ENCODE data around the gene ZNF146.
"Not testable (repeated sequence)": the region's sequence is repeated elsewhere in the genome, so short reads cannot be mapped to it uniquely, and the experiment has no call there.

Gene ZNF146

DNA sequence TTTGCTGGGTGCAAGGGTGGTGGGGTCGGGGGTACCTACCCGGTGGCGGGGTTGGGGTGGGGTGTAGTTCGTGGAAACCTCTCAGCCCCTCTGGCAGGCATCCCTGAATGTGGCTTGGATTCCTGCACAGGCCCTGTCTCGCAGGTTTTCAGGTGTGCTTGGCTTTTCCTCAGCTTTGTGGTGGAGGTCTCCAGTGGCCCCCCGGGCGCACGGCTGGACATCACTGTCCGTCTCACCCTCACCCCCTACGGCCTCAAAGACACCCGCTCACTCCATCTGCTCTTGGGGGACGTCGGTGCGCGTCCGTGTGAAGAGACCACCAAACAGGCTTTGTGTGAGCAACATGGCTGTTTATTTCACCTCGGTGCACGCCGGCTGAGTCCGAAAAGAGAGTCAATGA is 44.3 kb downstream of the ZNF146 start:
- TF ChIP-seq CTCF (IDR thresholded peaks at IDR 0.05; ENCODE audit: low read depth, low read length, missing control alignments), result no peak
- DNase-seq (ENCODE audit: low read depth), result no peak
- H3K4me3 ChIP-seq (ENCODE audit: low read depth, low read length), result no peak overlapping the region
- in situ Hi-C loops (cut with HindIII; ENCODE audit: low sequenced_read_pairs), result no loop called here

DNA sequence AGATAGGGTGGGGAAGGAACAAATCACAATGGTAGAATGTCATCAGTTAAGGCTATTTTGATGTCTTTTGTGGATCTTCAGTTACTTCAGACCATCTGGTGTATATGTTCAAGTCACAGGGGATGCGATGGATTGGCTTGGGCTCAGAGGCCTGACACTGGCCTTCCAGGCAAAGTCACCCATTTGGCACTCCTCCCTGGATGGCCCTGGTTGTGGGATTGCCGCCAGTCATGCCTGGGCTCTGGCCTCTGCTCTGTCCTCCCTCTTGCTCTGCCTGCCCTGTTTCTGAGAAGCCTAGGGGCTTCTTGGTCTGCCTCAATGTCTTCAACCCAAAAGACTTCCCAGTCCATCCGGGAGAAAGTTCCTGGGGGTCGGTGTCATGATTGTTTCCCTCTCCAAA is 50.2 kb downstream of the ZNF146 start:
- DNase-seq (ENCODE audit: low read depth), result no peak
- in situ Hi-C loops (cut with HindIII; ENCODE audit: low sequenced_read_pairs), result no loop called here
- no peak overlapping the region for H3K4me3 ChIP-seq (ENCODE audit: low read depth, low read length)
- TF ChIP-seq CTCF (IDR thresholded peaks at IDR 0.05; ENCODE audit: low read depth, low read length, missing control alignments), result no peak

DNA sequence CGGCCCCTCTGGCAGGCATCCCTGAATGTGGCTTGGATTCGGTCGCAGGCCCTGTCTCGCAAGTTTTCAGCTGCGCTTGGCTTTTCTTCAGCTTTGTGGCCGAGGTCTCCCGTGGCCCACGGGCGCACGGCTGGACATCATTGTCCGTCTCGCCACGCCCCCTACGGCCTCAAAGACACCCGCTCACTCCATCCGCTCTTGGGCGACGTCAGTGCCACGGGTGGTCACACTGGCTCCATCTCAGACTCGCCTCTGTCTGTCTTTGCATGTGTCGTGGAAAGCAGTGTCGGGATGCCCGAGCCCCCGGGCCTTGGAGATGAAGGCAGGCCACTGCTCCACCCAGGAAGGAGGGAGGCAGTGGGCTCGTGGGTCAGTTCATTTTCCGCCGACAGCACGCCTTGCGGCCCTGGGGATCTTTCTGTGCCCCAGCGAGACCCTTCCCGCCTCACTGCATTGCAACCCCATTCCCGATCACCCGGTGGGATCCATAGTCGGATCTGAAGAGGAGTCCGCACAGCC is 51.0 kb downstream of the ZNF146 start:
- no peak for TF ChIP-seq CTCF (IDR thresholded peaks at IDR 0.05; ENCODE audit: low read depth, low read length, missing control alignments)
- no peak for DNase-seq (ENCODE audit: low read depth)
- no peak overlapping the region for H3K4me3 ChIP-seq (ENCODE audit: low read depth, low read length)
- in situ Hi-C loops (cut with HindIII; ENCODE audit: low sequenced_read_pairs), result no loop called here

DNA sequence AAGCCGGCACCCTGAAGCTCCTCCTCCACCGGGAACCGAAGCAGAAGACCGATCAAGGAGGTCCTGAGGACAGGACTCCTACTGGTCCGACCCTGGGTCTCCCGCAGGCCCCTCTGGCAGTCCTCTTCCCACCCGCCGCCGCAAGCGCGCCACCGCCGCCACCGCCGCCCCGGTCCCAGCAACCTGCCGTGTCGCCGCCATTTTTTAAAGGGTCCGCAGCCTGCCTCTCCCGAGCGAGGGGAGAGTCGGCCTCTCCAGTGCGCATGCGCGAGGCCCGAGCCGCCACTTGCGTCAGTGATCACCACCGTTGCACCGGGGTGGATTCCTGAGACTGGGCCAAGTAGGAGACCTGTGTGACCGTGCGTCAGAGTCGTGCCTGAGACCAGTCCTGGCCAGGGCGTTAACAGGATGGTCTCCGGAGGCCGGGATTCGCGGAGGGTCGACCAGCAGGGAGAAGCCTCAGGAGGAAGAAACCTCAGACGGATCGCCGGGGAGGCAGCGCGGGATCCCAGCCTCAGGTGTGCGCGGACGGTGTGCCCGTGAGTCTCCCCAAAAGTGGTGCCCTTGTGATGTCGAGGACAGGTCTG is 51.6 kb downstream of the ZNF146 start:
- no peak for TF ChIP-seq CTCF (IDR thresholded peaks at IDR 0.05; ENCODE audit: low read depth, low read length, missing control alignments)
- in situ Hi-C loops (cut with HindIII; ENCODE audit: low sequenced_read_pairs), result no loop called here
- H3K4me3 ChIP-seq (ENCODE audit: low read depth, low read length), result no peak overlapping the region
- no peak for DNase-seq (ENCODE audit: low read depth)

- TF ChIP-seq CTCF (IDR thresholded peaks at IDR 0.05; ENCODE audit: low read depth, low read length, missing control alignments), result no peak
- DNase-seq (ENCODE audit: low read depth), result no peak
- no peak overlapping the region for H3K4me3 ChIP-seq (ENCODE audit: low read depth, low read length)
- in situ Hi-C loops (cut with HindIII; ENCODE audit: low sequenced_read_pairs), result no loop called here
Observed at GRCh38 chr19:36267061-36267845, 52.3 kb downstream of the ZNF146 start.

GRCh38 chr19:36268081-36268480 is 53.2 kb downstream of the ZNF146 start:
- H3K4me3 ChIP-seq (ENCODE audit: low read depth, low read length); in situ Hi-C loops (cut with HindIII; ENCODE audit: low sequenced_read_pairs); DNase-seq (ENCODE audit: low read depth): not testable (repeated sequence)

GRCh38 chr19:36268591-36268990 is 53.7 kb downstream of the ZNF146 start:
- DNase-seq (ENCODE audit: low read depth); in situ Hi-C loops (cut with HindIII; ENCODE audit: low sequenced_read_pairs); H3K4me3 ChIP-seq (ENCODE audit: low read depth, low read length): not testable (repeated sequence)

DNA sequence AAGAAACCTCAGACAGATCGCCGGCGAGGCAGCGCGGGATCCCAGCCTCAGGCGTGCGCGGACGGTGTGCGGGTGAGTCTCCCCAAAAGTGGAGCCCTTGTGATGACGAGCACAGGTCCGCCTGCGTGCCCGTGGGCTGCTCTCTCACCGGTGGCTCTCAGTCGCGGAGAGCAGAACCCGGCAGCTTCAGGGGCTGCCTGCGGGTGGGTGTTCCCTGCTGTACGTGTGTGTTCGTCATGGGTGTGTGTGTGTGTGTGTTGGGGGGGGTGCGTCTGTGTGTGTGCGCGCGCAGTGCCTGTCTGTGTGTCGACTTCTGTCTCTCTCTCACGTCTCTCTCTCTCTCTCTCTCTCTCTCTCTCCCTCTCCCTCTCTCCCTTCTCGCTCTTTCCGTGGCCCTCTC is 54.4 kb downstream of the ZNF146 start:
- H3K4me3 ChIP-seq (ENCODE audit: low read depth, low read length); DNase-seq (ENCODE audit: low read depth); in situ Hi-C loops (cut with HindIII; ENCODE audit: low sequenced_read_pairs): not testable (repeated sequence)

All from astrocyte of the cerebellum (primary cell).